Measurements from ENCODE around the gene SGF29.

DNA sequence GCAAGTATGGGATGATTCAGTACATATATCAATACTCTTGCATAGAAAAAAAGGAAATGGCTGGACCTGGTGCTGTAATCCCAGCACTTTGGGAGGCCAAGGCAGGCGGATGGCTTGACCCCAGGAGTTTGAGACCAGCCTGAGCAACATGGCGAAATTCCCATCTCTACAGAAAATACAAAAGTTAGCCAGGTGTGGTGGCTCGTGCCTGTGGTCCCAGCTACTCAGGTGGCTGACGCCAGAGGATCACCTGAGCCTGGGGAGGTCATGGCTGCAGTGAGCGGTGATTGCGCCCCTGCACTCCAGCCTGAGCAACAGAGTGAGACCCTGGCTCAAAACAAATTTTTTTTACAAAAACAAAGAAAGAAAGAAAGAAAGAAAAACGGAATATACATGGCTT is 7.1 kb upstream of the SGF29 start:
- TF ChIP-seq CEBPB (IDR thresholded peaks at IDR 0.05) (no peak), TCF12 (IDR thresholded peaks at IDR 0.05; ENCODE audit: low read depth) (no peak), YY1 (IDR thresholded peaks at IDR 0.05; ENCODE audit: low read depth) (no peak), TAF1 (IDR thresholded peaks at IDR 0.05; ENCODE audit: low read depth) (no peak), NFIC (IDR thresholded peaks at IDR 0.05) (no peak), TEAD4 (IDR thresholded peaks at IDR 0.05) (no peak), RAD21 (IDR thresholded peaks at IDR 0.05; ENCODE audit: low read depth) (no peak), CREB1 (IDR thresholded peaks at IDR 0.05; ENCODE audit: low read depth) (no peak), EP300 (IDR thresholded peaks at IDR 0.05; ENCODE audit: borderline replicate concordance) (no peak)
- TF ChIP-seq, protein P1, sequence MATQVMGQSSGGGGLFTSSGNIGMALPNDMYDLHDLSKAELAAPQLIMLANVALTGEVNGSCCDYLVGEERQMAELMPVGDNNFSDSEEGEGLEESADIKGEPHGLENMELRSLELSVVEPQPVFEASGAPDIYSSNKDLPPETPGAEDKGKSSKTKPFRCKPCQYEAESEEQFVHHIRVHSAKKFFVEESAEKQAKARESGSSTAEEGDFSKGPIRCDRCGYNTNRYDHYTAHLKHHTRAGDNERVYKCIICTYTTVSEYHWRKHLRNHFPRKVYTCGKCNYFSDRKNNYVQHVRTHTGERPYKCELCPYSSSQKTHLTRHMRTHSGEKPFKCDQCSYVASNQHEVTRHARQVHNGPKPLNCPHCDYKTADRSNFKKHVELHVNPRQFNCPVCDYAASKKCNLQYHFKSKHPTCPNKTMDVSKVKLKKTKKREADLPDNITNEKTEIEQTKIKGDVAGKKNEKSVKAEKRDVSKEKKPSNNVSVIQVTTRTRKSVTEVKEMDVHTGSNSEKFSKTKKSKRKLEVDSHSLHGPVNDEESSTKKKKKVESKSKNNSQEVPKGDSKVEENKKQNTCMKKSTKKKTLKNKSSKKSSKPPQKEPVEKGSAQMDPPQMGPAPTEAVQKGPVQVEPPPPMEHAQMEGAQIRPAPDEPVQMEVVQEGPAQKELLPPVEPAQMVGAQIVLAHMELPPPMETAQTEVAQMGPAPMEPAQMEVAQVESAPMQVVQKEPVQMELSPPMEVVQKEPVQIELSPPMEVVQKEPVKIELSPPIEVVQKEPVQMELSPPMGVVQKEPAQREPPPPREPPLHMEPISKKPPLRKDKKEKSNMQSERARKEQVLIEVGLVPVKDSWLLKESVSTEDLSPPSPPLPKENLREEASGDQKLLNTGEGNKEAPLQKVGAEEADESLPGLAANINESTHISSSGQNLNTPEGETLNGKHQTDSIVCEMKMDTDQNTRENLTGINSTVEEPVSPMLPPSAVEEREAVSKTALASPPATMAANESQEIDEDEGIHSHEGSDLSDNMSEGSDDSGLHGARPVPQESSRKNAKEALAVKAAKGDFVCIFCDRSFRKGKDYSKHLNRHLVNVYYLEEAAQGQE (IDR thresholded peaks at IDR 0.05; ENCODE audit: low read depth) = no peak
